Measurements from ENCODE around the gene STK33.

GRCh38 chr11:8636127-8636526 is 42.1 kb upstream of the STK33 start:
- TF ChIP-seq POLR2AphosphoS5 (IDR thresholded peaks at IDR 0.05; ENCODE audit: low read depth, low read length) (no peak), TCF7L2 (IDR thresholded peaks at IDR 0.05; ENCODE audit: low read depth, low read length) (no peak)
- TF ChIP-seq, protein P1, sequence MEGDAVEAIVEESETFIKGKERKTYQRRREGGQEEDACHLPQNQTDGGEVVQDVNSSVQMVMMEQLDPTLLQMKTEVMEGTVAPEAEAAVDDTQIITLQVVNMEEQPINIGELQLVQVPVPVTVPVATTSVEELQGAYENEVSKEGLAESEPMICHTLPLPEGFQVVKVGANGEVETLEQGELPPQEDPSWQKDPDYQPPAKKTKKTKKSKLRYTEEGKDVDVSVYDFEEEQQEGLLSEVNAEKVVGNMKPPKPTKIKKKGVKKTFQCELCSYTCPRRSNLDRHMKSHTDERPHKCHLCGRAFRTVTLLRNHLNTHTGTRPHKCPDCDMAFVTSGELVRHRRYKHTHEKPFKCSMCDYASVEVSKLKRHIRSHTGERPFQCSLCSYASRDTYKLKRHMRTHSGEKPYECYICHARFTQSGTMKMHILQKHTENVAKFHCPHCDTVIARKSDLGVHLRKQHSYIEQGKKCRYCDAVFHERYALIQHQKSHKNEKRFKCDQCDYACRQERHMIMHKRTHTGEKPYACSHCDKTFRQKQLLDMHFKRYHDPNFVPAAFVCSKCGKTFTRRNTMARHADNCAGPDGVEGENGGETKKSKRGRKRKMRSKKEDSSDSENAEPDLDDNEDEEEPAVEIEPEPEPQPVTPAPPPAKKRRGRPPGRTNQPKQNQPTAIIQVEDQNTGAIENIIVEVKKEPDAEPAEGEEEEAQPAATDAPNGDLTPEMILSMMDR (IDR thresholded peaks at IDR 0.05): no peak

Measured in Panc1 (cell line).